ENCODE measurements around the gene MOB2.

The MOB2 gene

GRCh38 chr11:1447845-1448825 is 38.4 kb downstream of the MOB2 start:
- no peaks in the 10 kb centered on the region for H3K9me3 ChIP-seq (ENCODE audit: insufficient read depth, low read depth, low read length)
- no peak overlapping the region for H3K27ac ChIP-seq (ENCODE audit: low read length)
- no peaks in the 10 kb centered on the region for H3K4me1 ChIP-seq (ENCODE audit: insufficient read depth, low read length)
- H3K36me3 ChIP-seq (ENCODE audit: insufficient read depth, low read depth, low read length), result no peaks in the 10 kb centered on the region
- no peak overlapping the region for H3K4me3 ChIP-seq (ENCODE audit: low read length)
- no peaks in the 10 kb centered on the region for H3K27me3 ChIP-seq (ENCODE audit: insufficient read depth, low read length)
- no peak overlapping the region for H3K9ac ChIP-seq (ENCODE audit: low read depth, low read length)

GRCh38 chr11:1446623-1447022 is 40.0 kb downstream of the MOB2 start:
- H3K27me3 ChIP-seq (ENCODE audit: insufficient read depth, low read length), result no peaks in the 10 kb centered on the region
- no peaks in the 10 kb centered on the region for H3K4me1 ChIP-seq (ENCODE audit: insufficient read depth, low read length)
- H3K4me3 ChIP-seq (ENCODE audit: low read length), result no peak overlapping the region

GRCh38 chr11:1445741-1446445 is 40.7 kb downstream of the MOB2 start:
- Histone ChIP-seq H3K27me3 (ENCODE audit: insufficient read depth, low read length) (no peaks in the 10 kb centered on the region), H3K4me3 (ENCODE audit: low read length) (no peak overlapping the region), H3K27ac (ENCODE audit: low read length) (no peak overlapping the region), H3K4me1 (ENCODE audit: insufficient read depth, low read length) (no peaks in the 10 kb centered on the region), H3K9me3 (ENCODE audit: insufficient read depth, low read depth, low read length) (no peaks in the 10 kb centered on the region), H3K9ac (ENCODE audit: low read depth, low read length) (no peak overlapping the region), H3K36me3 (ENCODE audit: insufficient read depth, low read depth, low read length) (no peaks in the 10 kb centered on the region)

More at GRCh38 chr11:1446623-1447022, 40.0 kb downstream of the MOB2 start:
- Histone ChIP-seq H3K36me3 (ENCODE audit: insufficient read depth, low read depth, low read length) (no peaks in the 10 kb centered on the region), H3K27ac (ENCODE audit: low read length) (no peak overlapping the region), H3K9me3 (ENCODE audit: insufficient read depth, low read depth, low read length) (no peaks in the 10 kb centered on the region), H3K9ac (ENCODE audit: low read depth, low read length) (no peak overlapping the region)

- Histone ChIP-seq H3K9ac (ENCODE audit: low read depth, low read length) (no peak overlapping the region), H3K4me1 (ENCODE audit: insufficient read depth, low read length) (no peaks in the 10 kb centered on the region), H3K36me3 (ENCODE audit: insufficient read depth, low read depth, low read length) (no peaks in the 10 kb centered on the region), H3K27me3 (ENCODE audit: insufficient read depth, low read length) (no peaks in the 10 kb centered on the region), H3K9me3 (ENCODE audit: insufficient read depth, low read depth, low read length) (no peaks in the 10 kb centered on the region), H3K27ac (ENCODE audit: low read length) (no peak overlapping the region), H3K4me3 (ENCODE audit: low read length) (no peak overlapping the region)
These were observed 41.7 kb downstream of the MOB2 start for GRCh38 chr11:1444823-1445422.

GRCh38 chr11:1444321-1444720 is 42.3 kb downstream of the MOB2 start:
- H3K4me3 ChIP-seq (ENCODE audit: low read length), result no peak overlapping the region

GRCh38 chr11:1443737-1444136 is 42.8 kb downstream of the MOB2 start:
- no peaks in the 10 kb centered on the region for H3K4me1 ChIP-seq (ENCODE audit: insufficient read depth, low read length)
- H3K36me3 ChIP-seq (ENCODE audit: insufficient read depth, low read depth, low read length), result no peaks in the 10 kb centered on the region
- H3K27me3 ChIP-seq (ENCODE audit: insufficient read depth, low read length), result no peaks in the 10 kb centered on the region
- no peak overlapping the region for H3K4me3 ChIP-seq (ENCODE audit: low read length)
- no peak overlapping the region for H3K9ac ChIP-seq (ENCODE audit: low read depth, low read length)
- no peak overlapping the region for H3K27ac ChIP-seq (ENCODE audit: low read length)
- no peaks in the 10 kb centered on the region for H3K9me3 ChIP-seq (ENCODE audit: insufficient read depth, low read depth, low read length)

More at GRCh38 chr11:1444321-1444720, 42.3 kb downstream of the MOB2 start:
- Histone ChIP-seq H3K9ac (ENCODE audit: low read depth, low read length) (no peak overlapping the region), H3K27ac (ENCODE audit: low read length) (no peak overlapping the region), H3K4me1 (ENCODE audit: insufficient read depth, low read length) (no peaks in the 10 kb centered on the region), H3K9me3 (ENCODE audit: insufficient read depth, low read depth, low read length) (no peaks in the 10 kb centered on the region), H3K27me3 (ENCODE audit: insufficient read depth, low read length) (no peaks in the 10 kb centered on the region), H3K36me3 (ENCODE audit: insufficient read depth, low read depth, low read length) (no peaks in the 10 kb centered on the region)

GRCh38 chr11:1442807-1443366 is 43.7 kb downstream of the MOB2 start:
- Histone ChIP-seq H3K4me3 (ENCODE audit: low read length) (no peak overlapping the region), H3K9ac (ENCODE audit: low read depth, low read length) (no peak overlapping the region), H3K27ac (ENCODE audit: low read length) (no peak overlapping the region), H3K36me3 (ENCODE audit: insufficient read depth, low read depth, low read length) (no peaks in the 10 kb centered on the region), H3K4me1 (ENCODE audit: insufficient read depth, low read length) (no peaks in the 10 kb centered on the region), H3K9me3 (ENCODE audit: insufficient read depth, low read depth, low read length) (no peaks in the 10 kb centered on the region), H3K27me3 (ENCODE audit: insufficient read depth, low read length) (no peaks in the 10 kb centered on the region)

- no peaks in the 10 kb centered on the region for H3K4me1 ChIP-seq (ENCODE audit: insufficient read depth, low read length)
- H3K9me3 ChIP-seq (ENCODE audit: insufficient read depth, low read depth, low read length), result no peaks in the 10 kb centered on the region
- H3K4me3 ChIP-seq (ENCODE audit: low read length), result no peak overlapping the region
- no peak overlapping the region for H3K27ac ChIP-seq (ENCODE audit: low read length)
- H3K27me3 ChIP-seq (ENCODE audit: insufficient read depth, low read length), result no peaks in the 10 kb centered on the region
- no peak overlapping the region for H3K9ac ChIP-seq (ENCODE audit: low read depth, low read length)
- H3K36me3 ChIP-seq (ENCODE audit: insufficient read depth, low read depth, low read length), result no peaks in the 10 kb centered on the region
These were observed 44.4 kb downstream of the MOB2 start for GRCh38 chr11:1442163-1442562.

- Histone ChIP-seq H3K4me1 (ENCODE audit: insufficient read depth, low read length) (no peaks in the 10 kb centered on the region), H3K9me3 (ENCODE audit: insufficient read depth, low read depth, low read length) (no peaks in the 10 kb centered on the region), H3K36me3 (ENCODE audit: insufficient read depth, low read depth, low read length) (no peaks in the 10 kb centered on the region), H3K27me3 (ENCODE audit: insufficient read depth, low read length) (no peaks in the 10 kb centered on the region), H3K9ac (ENCODE audit: low read depth, low read length) (no peak overlapping the region), H3K4me3 (ENCODE audit: low read length) (no peak overlapping the region), H3K27ac (ENCODE audit: low read length) (no peak overlapping the region)
These were observed 46.1 kb downstream of the MOB2 start for GRCh38 chr11:1440496-1440895.

- Histone ChIP-seq H3K4me3 (ENCODE audit: low read length) (no peak overlapping the region), H3K36me3 (ENCODE audit: insufficient read depth, low read depth, low read length) (no peaks in the 10 kb centered on the region), H3K9ac (ENCODE audit: low read depth, low read length) (no peak overlapping the region), H3K27me3 (ENCODE audit: insufficient read depth, low read length) (no peaks in the 10 kb centered on the region), H3K9me3 (ENCODE audit: insufficient read depth, low read depth, low read length) (no peaks in the 10 kb centered on the region), H3K4me1 (ENCODE audit: insufficient read depth, low read length) (no peaks in the 10 kb centered on the region), H3K27ac (ENCODE audit: low read length) (no peak overlapping the region)
These were observed 46.5 kb downstream of the MOB2 start for GRCh38 chr11:1440066-1440465.

- Histone ChIP-seq H3K36me3 (ENCODE audit: insufficient read depth, low read depth, low read length) (no peaks in the 10 kb centered on the region), H3K27me3 (ENCODE audit: insufficient read depth, low read length) (no peaks in the 10 kb centered on the region), H3K9me3 (ENCODE audit: insufficient read depth, low read depth, low read length) (no peaks in the 10 kb centered on the region), H3K27ac (ENCODE audit: low read length) (no peak overlapping the region), H3K4me3 (ENCODE audit: low read length) (no peak overlapping the region), H3K9ac (ENCODE audit: low read depth, low read length) (no peak overlapping the region), H3K4me1 (ENCODE audit: insufficient read depth, low read length) (no peaks in the 10 kb centered on the region)
These were observed 47.2 kb downstream of the MOB2 start for GRCh38 chr11:1439341-1439740.
